ENCODE measurements around the gene OR52K2.

- TF ChIP-seq ARID3B (CRISPR knock-in tag; IDR thresholded peaks at IDR 0.05; ENCODE audit: borderline replicate concordance) (no peak), ZNF174 (CRISPR knock-in tag; IDR thresholded peaks at IDR 0.05) (no peak), POLR2A (conservative IDR thresholded peaks at IDR 0.05) (no peak), RAD21 (CRISPR knock-in tag; conservative IDR thresholded peaks at IDR 0.05 in 1 of 2, IDR thresholded peaks at IDR 0.05 in 1 of 2) (no peak), RREB1 (CRISPR knock-in tag; IDR thresholded peaks at IDR 0.05) (no peak), GTF3C2 (IDR thresholded peaks at IDR 0.05; ENCODE audit: borderline replicate concordance, extremely low read depth, insufficient read length) (no peak), EP400 (IDR thresholded peaks at IDR 0.05) (no peak), NONO (IDR thresholded peaks at IDR 0.05; ENCODE audit: low read depth in 2 of 2, low read length in 1 of 2) (no peak), NBN (IDR thresholded peaks at IDR 0.05; ENCODE audit: low read depth) (no peak), SNAPC5 (CRISPR knock-in tag; IDR thresholded peaks at IDR 0.05) (no peak), SIX5 (IDR thresholded peaks at IDR 0.05; ENCODE audit: borderline replicate concordance in 1 of 2, insufficient read depth in 1 of 2, low read depth in 1 of 2, low read length in 2 of 2) (no peak)
These were observed 10.4 kb downstream of the OR52K2 start for GRCh38 chr11:4459500-4459899.

Data from K562 (cell line).